NCI-H2196 treated with DMSO at 0.1 percent for 48 hours (cell line): Measurements from ENCODE around the gene SAFB.
"Not testable (repeated sequence)": the region's sequence is repeated elsewhere in the genome, so short reads cannot be mapped to it uniquely, and the experiment has no call there.

ENCODE experiments used
- DNase-seq: peaks from one replicate; lab custom pipeline; 2025; ENCODE audit not compliant: unreplicated experiment; lab: John Stamatoyannopoulos, UW

Gene SAFB

GRCh38 chr19:5682107-5682482 lies 59.2 kb downstream of the SAFB start:
- no peak for DNase-seq

- DNase-seq: no peak
Measured at GRCh38 chr19:5683177-5683886, 60.4 kb downstream of the SAFB start.

- no peak for DNase-seq
Measured at GRCh38 chr19:5684694-5685430, 62.0 kb downstream of the SAFB start.

GRCh38 chr19:5686326-5686646 lies 63.4 kb downstream of the SAFB start:
- DNase-seq: no peak

- DNase-seq: peak; percentile 92
Measured at GRCh38 chr19:5686647-5687359, 63.9 kb downstream of the SAFB start.

GRCh38 chr19:5687360-5688198 lies 64.7 kb downstream of the SAFB start:
- no peak for DNase-seq

- not testable (repeated sequence) for DNase-seq
Measured at GRCh38 chr19:5688262-5688881, 65.5 kb downstream of the SAFB start.

- DNase-seq: peak; percentile 92
Measured at GRCh38 chr19:5690125-5690954, 67.5 kb downstream of the SAFB start, which contains the start of gene RPL36. Gene RPL36 (plus strand): TSS chr19:5690295. CDS start chr19:5690508, 213 bp downstream.

GRCh38 chr19:5690955-5691821 lies 68.3 kb downstream of the SAFB start:
- peak; percentile 49 for DNase-seq

- DNase-seq: no peak
Measured at GRCh38 chr19:5691822-5692722, 69.2 kb downstream of the SAFB start.

GRCh38 chr19:5692723-5693194 lies 69.9 kb downstream of the SAFB start:
- DNase-seq: no peak

GRCh38 chr19:5693195-5694166 lies 70.6 kb downstream of the SAFB start:
- DNase-seq: no peak

GRCh38 chr19:5694167-5694955 lies 71.5 kb downstream of the SAFB start:
- no peak for DNase-seq

- DNase-seq: no peak
Measured at GRCh38 chr19:5694956-5695648, 72.2 kb downstream of the SAFB start.

GRCh38 chr19:5695649-5696195 lies 72.8 kb downstream of the SAFB start:
- DNase-seq: no peak
